GM21390 (cell line): ENCODE data around the gene IFNL1.
"Not testable (repeated sequence)": the region's sequence is repeated elsewhere in the genome, so short reads cannot be mapped to it uniquely, and the experiment has no call there.

ENCODE experiments used
- ATAC-seq: cut with Tn5 transposase; IDR thresholded peaks from one replicate; pipeline ENCODE4 v1.9.1; 2021; ENCODE audit not compliant: unreplicated experiment

IFNL1 gene

GRCh38 chr19:39308531-39309304 lies 12.5 kb downstream of the IFNL1 start:
- no peak for ATAC-seq

GRCh38 chr19:39309305-39309670 lies 13.1 kb downstream of the IFNL1 start:
- not testable (repeated sequence) for ATAC-seq

- ATAC-seq = no peak
These were observed 14.5 kb downstream of the IFNL1 start for GRCh38 chr19:39310558-39311311.

- no peak for ATAC-seq
These were observed 18.0 kb downstream of the IFNL1 start for GRCh38 chr19:39314016-39314728.

- no peak for ATAC-seq
These were observed 19.7 kb downstream of the IFNL1 start for GRCh38 chr19:39315933-39316332.

- no peak for ATAC-seq
These were observed 20.6 kb downstream of the IFNL1 start for GRCh38 chr19:39316627-39317321.

GRCh38 chr19:39317476-39317875 lies 21.3 kb downstream of the IFNL1 start:
- ATAC-seq = no peak

GRCh38 chr19:39318071-39318470 lies 21.9 kb downstream of the IFNL1 start:
- no peak for ATAC-seq

GRCh38 chr19:39318690-39319089 lies 22.5 kb downstream of the IFNL1 start:
- ATAC-seq = no peak

- no peak for ATAC-seq
These were observed 23.1 kb downstream of the IFNL1 start for GRCh38 chr19:39319098-39319891.

GRCh38 chr19:39319892-39320248 lies 23.7 kb downstream of the IFNL1 start:
- ATAC-seq = no peak

- no peak for ATAC-seq
These were observed 25.1 kb downstream of the IFNL1 start for GRCh38 chr19:39321117-39321831.

- ATAC-seq = no peak
These were observed 25.6 kb downstream of the IFNL1 start for GRCh38 chr19:39321832-39322176.

GRCh38 chr19:39324242-39324842 lies 28.1 kb downstream of the IFNL1 start:
- no peak for ATAC-seq

GRCh38 chr19:39325778-39326665 lies 29.8 kb downstream of the IFNL1 start:
- no peak for ATAC-seq

- ATAC-seq = no peak
These were observed 31.3 kb downstream of the IFNL1 start for GRCh38 chr19:39327363-39328045.

- no peak for ATAC-seq
These were observed 32.0 kb downstream of the IFNL1 start for GRCh38 chr19:39328046-39328705.
